ENCODE results near the gene PPIP5K2. TPM values are rescaled to one million over a fixed set of nuclear protein-coding genes. Genes with fewer than 3 reads are reported as not detected.

Gene PPIP5K2
- total RNA-seq, 1 donor from 2014 or later: 64.4 TPM

GRCh38 chr5:103224118-103224893 lies 104.2 kb downstream of the PPIP5K2 start:
- no peak for DNase-seq (ENCODE audit: extremely low spot score, unreplicated experiment)
- no peaks in the 10 kb centered on the region for H3K27me3 Mint-ChIP-seq (ENCODE audit: unreplicated experiment)
- no peak overlapping the region for H3K4me3 Mint-ChIP-seq (ENCODE audit: unreplicated experiment)
- H3K9me3 Mint-ChIP-seq (ENCODE audit: unreplicated experiment): peaks cover 14% of the 10 kb centered on the region
- peaks cover 2% of the 10 kb centered on the region for H3K36me3 Mint-ChIP-seq (ENCODE audit: unreplicated experiment)
- peak; percentile 74 for TF ChIP-seq CTCF (IDR thresholded peaks at IDR 0.05)
- no peak overlapping the region for H3K27ac Mint-ChIP-seq (ENCODE audit: unreplicated experiment)
- H3K4me1 Mint-ChIP-seq (ENCODE audit: unreplicated experiment): peaks cover 3% of the 10 kb centered on the region

DNA sequence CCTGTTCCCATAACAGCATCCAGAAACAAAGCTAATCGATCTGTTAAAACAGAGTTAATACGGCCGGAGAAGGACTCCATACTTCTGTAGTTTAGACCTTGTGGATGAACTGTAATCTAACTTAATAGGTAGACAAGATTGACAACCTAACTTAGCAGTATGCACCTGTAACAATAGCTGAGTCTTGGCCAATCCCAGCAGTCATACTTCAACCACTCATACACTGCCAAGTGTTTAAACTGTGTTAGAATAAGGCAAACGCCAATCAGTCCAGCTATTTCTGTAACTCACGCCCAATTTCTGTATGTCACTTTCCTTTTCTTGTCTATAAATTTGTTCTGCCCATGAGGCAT lies 104.8 kb downstream of the PPIP5K2 start:
- H3K36me3 Mint-ChIP-seq (ENCODE audit: unreplicated experiment): peaks cover 2% of the 10 kb centered on the region

GRCh38 chr5:103228061-103228460 lies 108.0 kb downstream of the PPIP5K2 start:
- Mint-ChIP-seq H3K27ac (ENCODE audit: unreplicated experiment) (no peak overlapping the region), H3K36me3 (ENCODE audit: unreplicated experiment) (peaks cover 2% of the 10 kb centered on the region), H3K4me3 (ENCODE audit: unreplicated experiment) (no peak overlapping the region), H3K4me1 (ENCODE audit: unreplicated experiment) (peaks cover 3% of the 10 kb centered on the region), H3K9me3 (ENCODE audit: unreplicated experiment) (peaks cover 9% of the 10 kb centered on the region), H3K27me3 (ENCODE audit: unreplicated experiment) (no peaks in the 10 kb centered on the region)
- DNase-seq (ENCODE audit: extremely low spot score, unreplicated experiment): no peak
- TF ChIP-seq CTCF (IDR thresholded peaks at IDR 0.05): no peak

More for the DNA sequence above, 104.8 kb downstream of the PPIP5K2 start:
- Mint-ChIP-seq H3K27me3 (ENCODE audit: unreplicated experiment) (no peaks in the 10 kb centered on the region), H3K9me3 (ENCODE audit: unreplicated experiment) (peaks cover 10% of the 10 kb centered on the region), H3K27ac (ENCODE audit: unreplicated experiment) (no peak overlapping the region), H3K4me1 (ENCODE audit: unreplicated experiment) (peaks cover 3% of the 10 kb centered on the region), H3K4me3 (ENCODE audit: unreplicated experiment) (no peak overlapping the region)
- DNase-seq (ENCODE audit: extremely low spot score, unreplicated experiment): no peak
- peak; percentile 3 for TF ChIP-seq CTCF (IDR thresholded peaks at IDR 0.05)

GRCh38 chr5:103228588-103228987 lies 108.5 kb downstream of the PPIP5K2 start:
- H3K27me3 Mint-ChIP-seq (ENCODE audit: unreplicated experiment): no peaks in the 10 kb centered on the region
- H3K4me3 Mint-ChIP-seq (ENCODE audit: unreplicated experiment): no peak overlapping the region
- no peak for TF ChIP-seq CTCF (IDR thresholded peaks at IDR 0.05)
- H3K36me3 Mint-ChIP-seq (ENCODE audit: unreplicated experiment): peaks cover 2% of the 10 kb centered on the region
- peaks cover 9% of the 10 kb centered on the region for H3K9me3 Mint-ChIP-seq (ENCODE audit: unreplicated experiment)
- H3K27ac Mint-ChIP-seq (ENCODE audit: unreplicated experiment): no peak overlapping the region
- no peak for DNase-seq (ENCODE audit: extremely low spot score, unreplicated experiment)
- H3K4me1 Mint-ChIP-seq (ENCODE audit: unreplicated experiment): peaks cover 3% of the 10 kb centered on the region

DNA sequence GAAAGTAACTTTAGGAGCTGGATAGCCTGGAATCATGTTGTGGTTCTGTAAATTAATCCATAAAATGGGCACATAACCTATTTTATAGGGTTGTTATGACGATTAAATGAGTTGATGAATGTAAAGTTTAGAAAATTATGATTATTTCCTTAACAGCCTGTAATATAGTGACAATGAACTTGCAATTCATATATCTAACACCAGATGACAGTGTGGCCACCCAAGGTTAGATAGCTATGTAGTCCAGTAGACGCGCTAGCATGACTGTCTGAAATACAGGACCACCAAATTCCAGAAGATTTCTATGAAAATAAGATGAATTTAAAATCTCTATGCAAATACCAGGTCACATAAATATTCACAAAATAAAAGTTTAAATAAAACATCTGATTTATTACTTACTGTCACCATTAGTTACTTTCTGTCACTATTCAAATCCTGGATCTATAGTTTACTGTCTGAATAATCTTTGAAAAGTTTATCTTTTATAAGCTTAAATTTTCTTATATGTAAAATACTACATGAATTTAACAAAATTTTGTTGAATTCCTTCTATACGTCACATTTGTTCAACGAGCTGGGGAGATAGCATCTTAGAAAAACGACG lies 112.4 kb downstream of the PPIP5K2 start:
- peak; percentile 71 for TF ChIP-seq CTCF (IDR thresholded peaks at IDR 0.05)
- H3K36me3 Mint-ChIP-seq (ENCODE audit: unreplicated experiment): peaks cover 2% of the 10 kb centered on the region
- no peak for DNase-seq (ENCODE audit: extremely low spot score, unreplicated experiment)
- H3K27me3 Mint-ChIP-seq (ENCODE audit: unreplicated experiment): no peaks in the 10 kb centered on the region
- H3K27ac Mint-ChIP-seq (ENCODE audit: unreplicated experiment): no peak overlapping the region
- H3K4me1 Mint-ChIP-seq (ENCODE audit: unreplicated experiment): peaks cover 5% of the 10 kb centered on the region
- no peak overlapping the region for H3K4me3 Mint-ChIP-seq (ENCODE audit: unreplicated experiment)
- H3K9me3 Mint-ChIP-seq (ENCODE audit: unreplicated experiment): peaks cover 9% of the 10 kb centered on the region
